HCT116 (cell line): ENCODE results near the gene ACOT7.

ENCODE experiments used
- ELF1 ChIP-seq: IDR thresholded peaks from 2 replicates; pipeline ENCODE4 v1.6.1; 2012; ENCODE audit warnings: low read depth, borderline replicate concordance
- EZH2 ChIP-seq: fragments of 200-600 bp; sonication (generic); IDR thresholded peaks from 2 replicates; pipeline ENCODE4 v1.6.1; 2017; ENCODE audit warnings: antibody characterized with exemption, mixed run types
- EZH2phosphoT487 ChIP-seq: fragments of 200-600 bp; IDR thresholded peaks from 2 replicates; pipeline ENCODE4 v1.6.1; 2018; ENCODE audit warnings: antibody characterized with exemption, borderline replicate concordance
- MAX ChIP-seq: IDR thresholded peaks from 2 replicates; pipeline ENCODE4 v1.6.1; 2012
- POLR2A ChIP-seq: IDR thresholded peaks from 2 replicates; pipeline ENCODE4 v1.7.0; 2011; ENCODE audit warnings: borderline replicate concordance; ENCODE audit not compliant: insufficient read depth, insufficient read length; ENCODE audit errors: extremely low read depth
- SIN3A ChIP-seq: IDR thresholded peaks from 2 replicates; pipeline ENCODE4 v1.6.1; 2012; ENCODE audit warnings: low read depth
- YY1 ChIP-seq: IDR thresholded peaks from 2 replicates; pipeline ENCODE4 v1.6.1; 2011; ENCODE audit warnings: low read length, low read depth, moderate library complexity, mild to moderate bottlenecking; ENCODE audit not compliant: insufficient replicate concordance; ENCODE audit errors: extremely low read depth
- ZFX ChIP-seq: fragments of 450-650 bp; IDR thresholded peaks from 2 replicates; pipeline ENCODE4 v1.6.1; 2017
- ZNF274 ChIP-seq: fragments of 200-500 bp; sonication (Bioruptor generic); IDR thresholded peaks from 2 replicates; pipeline ENCODE4 v1.6.1; 2014; ENCODE audit warnings: mild to moderate bottlenecking, low read depth, low read length, inconsistent platforms
- TF ChIP-seq, protein P1 (sequence below), 3 experiments: fragments of 200-600 bp in 1 of 3; sonication (generic) in 1 of 3; IDR thresholded peaks in 2 of 3; conservative IDR thresholded peaks in 1 of 3; 2 replicates each; pipeline ENCODE4 v1.5.1; 2012 to 2017; ENCODE audit warnings: low read depth in 2 of 3, low read length in 2 of 3, antibody characterized with exemption in 1 of 3, borderline replicate concordance in 1 of 3, control low read depth in 1 of 3, mild to moderate bottlenecking in 1 of 3, mixed read lengths in 1 of 3, mixed run types in 1 of 3, moderate library complexity in 1 of 3; ENCODE audit not compliant: insufficient read depth in 1 of 3
- TF ChIP-seq, protein P2 (sequence below): IDR thresholded peaks from 2 replicates; pipeline ENCODE4 v1.6.1; 2012; ENCODE audit warnings: low read depth

DNA sequence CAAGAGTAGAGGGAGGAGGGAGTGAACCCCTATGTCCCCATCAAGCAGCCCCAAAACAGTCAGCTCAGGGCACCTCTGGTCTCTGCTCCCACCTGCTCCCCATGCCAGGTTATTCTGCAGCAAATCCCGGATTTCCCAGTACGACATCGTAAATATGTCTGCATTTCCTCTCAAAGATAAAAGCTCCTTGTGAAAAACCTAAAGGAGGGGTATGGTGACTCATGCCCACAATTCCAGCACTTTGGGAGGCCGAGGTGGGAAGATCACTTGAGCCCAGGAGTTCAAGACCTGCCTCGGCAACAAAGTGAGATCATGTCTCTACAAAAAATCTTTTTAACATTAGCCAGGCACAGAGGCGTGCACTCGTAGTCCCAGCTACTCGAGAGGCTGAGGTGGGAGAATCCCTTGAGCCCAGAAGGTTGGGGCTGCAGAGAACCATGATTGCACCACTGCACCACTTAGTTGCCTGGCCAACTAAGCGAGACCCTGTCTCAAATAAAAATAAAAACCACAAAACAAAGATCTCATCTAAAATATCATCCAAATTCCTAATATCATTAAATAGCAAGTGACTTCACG is 7.1 kb downstream of the ACOT7 start:
- TF ChIP-seq, protein P1, sequence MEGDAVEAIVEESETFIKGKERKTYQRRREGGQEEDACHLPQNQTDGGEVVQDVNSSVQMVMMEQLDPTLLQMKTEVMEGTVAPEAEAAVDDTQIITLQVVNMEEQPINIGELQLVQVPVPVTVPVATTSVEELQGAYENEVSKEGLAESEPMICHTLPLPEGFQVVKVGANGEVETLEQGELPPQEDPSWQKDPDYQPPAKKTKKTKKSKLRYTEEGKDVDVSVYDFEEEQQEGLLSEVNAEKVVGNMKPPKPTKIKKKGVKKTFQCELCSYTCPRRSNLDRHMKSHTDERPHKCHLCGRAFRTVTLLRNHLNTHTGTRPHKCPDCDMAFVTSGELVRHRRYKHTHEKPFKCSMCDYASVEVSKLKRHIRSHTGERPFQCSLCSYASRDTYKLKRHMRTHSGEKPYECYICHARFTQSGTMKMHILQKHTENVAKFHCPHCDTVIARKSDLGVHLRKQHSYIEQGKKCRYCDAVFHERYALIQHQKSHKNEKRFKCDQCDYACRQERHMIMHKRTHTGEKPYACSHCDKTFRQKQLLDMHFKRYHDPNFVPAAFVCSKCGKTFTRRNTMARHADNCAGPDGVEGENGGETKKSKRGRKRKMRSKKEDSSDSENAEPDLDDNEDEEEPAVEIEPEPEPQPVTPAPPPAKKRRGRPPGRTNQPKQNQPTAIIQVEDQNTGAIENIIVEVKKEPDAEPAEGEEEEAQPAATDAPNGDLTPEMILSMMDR (IDR thresholded peaks at IDR 0.05 in 2 of 3, conservative IDR thresholded peaks at IDR 0.05 in 1 of 3; ENCODE audit: borderline replicate concordance in 1 of 3, insufficient read depth in 1 of 3, low read depth in 2 of 3, low read length in 2 of 3): no peak
- TF ChIP-seq EZH2 (no peak), MAX (no peak), POLR2A (no peak), YY1 (no peak), ELF1 (no peak), ZFX (no peak), ZNF274 (no peak), EZH2phosphoT487 (no peak), SIN3A (no peak; the same call in 1 of the 2 replicates)
- TF ChIP-seq, protein P2, sequence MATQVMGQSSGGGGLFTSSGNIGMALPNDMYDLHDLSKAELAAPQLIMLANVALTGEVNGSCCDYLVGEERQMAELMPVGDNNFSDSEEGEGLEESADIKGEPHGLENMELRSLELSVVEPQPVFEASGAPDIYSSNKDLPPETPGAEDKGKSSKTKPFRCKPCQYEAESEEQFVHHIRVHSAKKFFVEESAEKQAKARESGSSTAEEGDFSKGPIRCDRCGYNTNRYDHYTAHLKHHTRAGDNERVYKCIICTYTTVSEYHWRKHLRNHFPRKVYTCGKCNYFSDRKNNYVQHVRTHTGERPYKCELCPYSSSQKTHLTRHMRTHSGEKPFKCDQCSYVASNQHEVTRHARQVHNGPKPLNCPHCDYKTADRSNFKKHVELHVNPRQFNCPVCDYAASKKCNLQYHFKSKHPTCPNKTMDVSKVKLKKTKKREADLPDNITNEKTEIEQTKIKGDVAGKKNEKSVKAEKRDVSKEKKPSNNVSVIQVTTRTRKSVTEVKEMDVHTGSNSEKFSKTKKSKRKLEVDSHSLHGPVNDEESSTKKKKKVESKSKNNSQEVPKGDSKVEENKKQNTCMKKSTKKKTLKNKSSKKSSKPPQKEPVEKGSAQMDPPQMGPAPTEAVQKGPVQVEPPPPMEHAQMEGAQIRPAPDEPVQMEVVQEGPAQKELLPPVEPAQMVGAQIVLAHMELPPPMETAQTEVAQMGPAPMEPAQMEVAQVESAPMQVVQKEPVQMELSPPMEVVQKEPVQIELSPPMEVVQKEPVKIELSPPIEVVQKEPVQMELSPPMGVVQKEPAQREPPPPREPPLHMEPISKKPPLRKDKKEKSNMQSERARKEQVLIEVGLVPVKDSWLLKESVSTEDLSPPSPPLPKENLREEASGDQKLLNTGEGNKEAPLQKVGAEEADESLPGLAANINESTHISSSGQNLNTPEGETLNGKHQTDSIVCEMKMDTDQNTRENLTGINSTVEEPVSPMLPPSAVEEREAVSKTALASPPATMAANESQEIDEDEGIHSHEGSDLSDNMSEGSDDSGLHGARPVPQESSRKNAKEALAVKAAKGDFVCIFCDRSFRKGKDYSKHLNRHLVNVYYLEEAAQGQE: no peak
